HG02973 (cell line): ENCODE data around the gene ENDOG.
"Not testable (repeated sequence)": the region's sequence is repeated elsewhere in the genome, so short reads cannot be mapped to it uniquely, and the experiment has no call there.

Experiments used
- ATAC-seq: cut with Tn5 transposase; IDR thresholded peaks from one replicate; pipeline ENCODE4 v1.9.1; 2021; ENCODE audit warnings: moderate library complexity; ENCODE audit not compliant: unreplicated experiment

ENDOG gene

GRCh38 chr9:128860937-128861336 is 42.6 kb downstream of the ENDOG start:
- no peak for ATAC-seq

GRCh38 chr9:128861501-128861900 is 43.2 kb downstream of the ENDOG start:
- ATAC-seq, result no peak

GRCh38 chr9:128862401-128862851 is 44.1 kb downstream of the ENDOG start:
- ATAC-seq, result no peak

- ATAC-seq, result no peak
Measured at GRCh38 chr9:128863647-128864046, 45.3 kb downstream of the ENDOG start.

GRCh38 chr9:128870128-128870940 is 52.0 kb downstream of the ENDOG start:
- no peak for ATAC-seq

- not testable (repeated sequence) for ATAC-seq
Measured at GRCh38 chr9:128870941-128871265, 52.6 kb downstream of the ENDOG start.
